Activated naive CD4-positive, alpha-beta T cell treated with anti-CD3 and anti-CD28 coated beads for 36 hours (primary cell): ENCODE measurements around the gene MEX3B. TPM values are rescaled to one million over a fixed set of nuclear protein-coding genes. Genes with fewer than 3 reads are reported as not detected.

Experiments
- CTCF ChIA-PET: fragments of 350-600 bp; sonication (Branson Sonifier 250); formaldehyde crosslinking; loops from one replicate; lab custom pipeline; 2021; ENCODE audit warnings: antibody characterized with exemption; lab: Charles Lee
- DNase-seq: peaks from one replicate; pipeline ENCODE4 v3.0.0-alpha.2; 2020
- H3K27ac Mint-ChIP-seq: one replicate; pipeline ENCODE4 v1.8.0; 2021; ENCODE audit warnings: mild to moderate bottlenecking, mixed read lengths
- H3K27me3 Mint-ChIP-seq: one replicate; pipeline ENCODE4 v1.8.0; 2021; ENCODE audit warnings: low read depth, mixed read lengths
- H3K36me3 Mint-ChIP-seq: one replicate; pipeline ENCODE4 v1.8.0; 2021; ENCODE audit warnings: low read depth, mixed read lengths
- H3K4me1 Mint-ChIP-seq: one replicate; pipeline ENCODE4 v1.8.0; 2021; ENCODE audit warnings: low read depth, mixed read lengths
- H3K4me3 Mint-ChIP-seq: one replicate; pipeline ENCODE4 v1.8.0; 2021; ENCODE audit warnings: mild to moderate bottlenecking, moderate library complexity, mixed read lengths
- H3K9me3 Mint-ChIP-seq: one replicate; pipeline ENCODE4 v1.8.0; 2021; ENCODE audit warnings: mixed read lengths
- intact Hi-C: fragments of 100-400 bp; cut with micrococcal nuclease; formaldehyde crosslinking; loops from one replicate; pipeline ENCODE4 v1.15.1; 2023
- total RNA-seq, 2 experiments: library from RNA; stranded (reverse); gene quantifications; one replicate each; pipeline ENCODE4 v1.2.3, GENCODE V29; 2021

MEX3B gene
- total RNA-seq: under 1 TPM; 0.57 to 0.84 TPM

GRCh38 chr15:82045892-82046665 is at the start of gene MEX3B:
TSS of gene MEX3B (minus strand) at chr15:82046018. CDS start at chr15:82045705, 313 bp downstream.
- no peaks in the 10 kb centered on the region for H3K9me3 Mint-ChIP-seq
- CTCF ChIA-PET: interaction anchor here (0.6 kb wide), 1 partner anchor 1070 kb away, joined by 3 read pairs; no protein-coding TSS in a partner anchor
- intact Hi-C loops: loop anchor here (2.0 to 10.0 kb wide), 6 partner anchors 219 to 1351 kb away; partner anchors contain the start of genes ABHD17C, BTBD1, EFL1 and MESD

GRCh38 chr15:82093774-82094211 is 48.0 kb upstream of the MEX3B start:
- intact Hi-C loops: no loop called here
- Mint-ChIP-seq H3K27ac (no peak overlapping the region), H3K27me3 (no peaks in the 10 kb centered on the region), H3K36me3 (no peaks in the 10 kb centered on the region), H3K4me3 (no peak overlapping the region), H3K4me1 (no peaks in the 10 kb centered on the region), H3K9me3 (no peaks in the 10 kb centered on the region)
- DNase-seq: no peak
- CTCF ChIA-PET: no interaction called here

More at GRCh38 chr15:82045892-82046665, at the start of gene MEX3B:
- Mint-ChIP-seq H3K36me3 (no peaks in the 10 kb centered on the region), H3K4me3 (peak within 1 kb of the TSS; percentile 84), H3K27me3 (peaks cover 23% of the 10 kb centered on the region), H3K4me1 (peaks cover 10% of the 10 kb centered on the region), H3K27ac (peak within 1 kb of the TSS; percentile 74)
- peak; percentile 97 for DNase-seq

DNA sequence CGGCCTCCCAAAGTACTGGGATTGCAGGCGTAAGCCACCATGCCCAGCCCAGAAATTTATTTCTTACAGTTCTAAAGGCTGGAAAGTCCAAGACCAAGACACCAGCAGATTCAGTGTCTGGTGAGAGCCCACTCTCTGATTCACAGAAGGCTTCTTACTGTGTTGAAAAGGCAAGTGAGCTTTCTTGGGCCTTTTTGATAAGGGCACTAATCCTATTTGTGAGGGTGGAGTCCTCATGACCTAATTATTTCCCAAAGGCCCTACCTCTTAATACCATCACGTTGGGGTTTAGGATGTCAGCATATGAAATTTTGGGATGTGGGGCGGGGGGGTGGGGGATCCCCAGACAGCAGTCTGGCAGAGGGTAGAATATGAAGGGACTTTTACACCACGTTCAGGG is 47.5 kb upstream of the MEX3B start:
- no peak for DNase-seq
- Mint-ChIP-seq H3K27me3 (no peaks in the 10 kb centered on the region), H3K9me3 (no peaks in the 10 kb centered on the region), H3K27ac (no peak overlapping the region), H3K36me3 (no peaks in the 10 kb centered on the region), H3K4me3 (no peak overlapping the region), H3K4me1 (no peaks in the 10 kb centered on the region)
- intact Hi-C loops: no loop called here
- CTCF ChIA-PET: no interaction called here

DNA sequence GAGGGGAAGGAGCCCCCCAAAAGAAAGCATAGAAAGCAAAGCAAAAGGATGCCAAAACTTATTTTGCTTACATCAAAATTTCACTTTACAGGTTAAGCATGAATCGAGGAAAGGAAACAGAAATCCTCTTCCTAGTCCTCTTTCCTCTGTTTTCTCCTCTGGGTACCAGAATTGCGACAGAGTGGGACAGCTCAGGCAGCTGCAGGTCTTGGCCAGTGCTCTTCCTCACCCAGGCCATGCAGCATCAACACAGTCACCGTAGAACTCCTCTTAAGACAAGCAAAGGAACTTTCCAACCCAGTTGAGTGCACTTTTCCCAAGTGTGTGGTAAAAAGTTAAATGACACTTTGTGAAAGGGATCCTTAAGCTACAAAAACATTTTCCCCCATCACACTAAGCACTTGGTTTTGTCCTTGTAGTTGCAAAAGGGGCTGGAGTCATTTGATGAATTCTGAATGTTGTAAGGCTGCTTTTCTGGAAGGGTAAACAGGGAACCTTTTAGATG is 45.9 kb upstream of the MEX3B start:
- no peaks in the 10 kb centered on the region for H3K4me1 Mint-ChIP-seq
- intact Hi-C loops: no loop called here
- H3K4me3 Mint-ChIP-seq: no peak overlapping the region
- H3K27me3 Mint-ChIP-seq: peaks cover 2% of the 10 kb centered on the region
- H3K9me3 Mint-ChIP-seq: no peaks in the 10 kb centered on the region
- no peak overlapping the region for H3K27ac Mint-ChIP-seq
- no peaks in the 10 kb centered on the region for H3K36me3 Mint-ChIP-seq
- DNase-seq: no peak
- CTCF ChIA-PET: no interaction called here

DNA sequence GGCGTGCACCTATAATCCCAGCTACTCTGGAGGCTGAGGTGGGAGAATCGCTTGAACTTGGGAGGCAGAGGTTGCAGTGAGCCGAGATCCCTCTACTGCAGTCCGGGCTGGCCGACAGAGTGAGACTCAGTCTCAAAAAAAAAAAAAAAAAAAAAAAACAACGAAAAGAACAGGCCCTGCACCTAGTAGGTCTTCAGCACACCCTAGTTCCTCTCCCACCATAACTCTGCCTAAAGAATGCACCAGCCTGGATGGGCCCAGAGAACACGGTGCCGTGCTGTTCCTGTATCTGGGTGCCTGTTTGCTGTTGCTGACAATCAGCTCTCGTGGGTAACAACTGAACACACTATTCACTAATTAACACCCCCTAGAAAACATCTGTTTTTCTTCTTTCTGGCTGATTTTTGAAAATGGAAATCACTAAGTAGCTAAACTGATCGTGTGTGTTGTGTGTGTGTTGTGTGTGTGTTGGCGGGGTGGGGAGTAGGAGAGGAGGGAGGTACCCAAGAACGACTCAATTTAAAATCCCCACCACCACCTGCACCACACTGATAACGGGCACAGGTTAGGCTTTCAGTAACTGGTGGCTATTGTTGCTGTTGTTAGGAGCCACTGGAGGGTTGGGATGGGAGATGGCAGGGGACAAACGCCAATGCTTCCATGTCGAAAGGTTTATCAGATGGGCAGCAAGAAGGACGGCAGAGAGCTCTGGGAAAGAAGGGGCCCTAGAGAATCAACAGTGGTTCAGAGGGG is 40.6 kb upstream of the MEX3B start:
- Mint-ChIP-seq H3K9me3 (no peaks in the 10 kb centered on the region), H3K27ac (no peak overlapping the region), H3K27me3 (peaks cover 5% of the 10 kb centered on the region), H3K36me3 (no peaks in the 10 kb centered on the region), H3K4me1 (no peaks in the 10 kb centered on the region), H3K4me3 (no peak overlapping the region)
- intact Hi-C loops: no loop called here
- CTCF ChIA-PET: no interaction called here
- DNase-seq: no peak

GRCh38 chr15:82081914-82082762 is 36.3 kb upstream of the MEX3B start:
- Mint-ChIP-seq H3K4me3 (no peak overlapping the region), H3K27me3 (peaks cover 13% of the 10 kb centered on the region), H3K36me3 (no peaks in the 10 kb centered on the region), H3K27ac (no peak overlapping the region), H3K9me3 (no peaks in the 10 kb centered on the region), H3K4me1 (no peaks in the 10 kb centered on the region)
- DNase-seq: no peak
- intact Hi-C loops: no loop called here
- CTCF ChIA-PET: no interaction called here

DNA sequence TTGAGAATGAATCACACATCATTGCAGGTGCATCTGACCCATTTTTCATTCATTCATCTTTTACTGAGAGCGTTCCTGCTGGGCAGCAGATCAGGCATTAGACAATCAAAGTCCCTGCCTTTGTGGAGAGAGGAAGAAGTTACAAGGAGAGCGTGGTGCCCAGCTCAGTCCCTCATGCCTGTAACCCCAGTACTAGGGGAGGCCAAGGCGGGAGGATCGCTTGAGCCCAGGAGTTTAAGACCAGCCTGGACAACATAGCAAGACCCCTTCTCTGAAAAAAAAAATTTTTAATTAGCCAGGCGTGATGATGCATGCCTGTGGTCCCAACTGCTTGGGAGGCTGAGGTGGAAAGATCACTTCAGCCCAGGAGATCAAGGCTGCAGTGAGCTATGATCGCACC is 35.0 kb upstream of the MEX3B start:
- intact Hi-C loops: no loop called here
- no peak for DNase-seq
- no peak overlapping the region for H3K27ac Mint-ChIP-seq

DNA sequence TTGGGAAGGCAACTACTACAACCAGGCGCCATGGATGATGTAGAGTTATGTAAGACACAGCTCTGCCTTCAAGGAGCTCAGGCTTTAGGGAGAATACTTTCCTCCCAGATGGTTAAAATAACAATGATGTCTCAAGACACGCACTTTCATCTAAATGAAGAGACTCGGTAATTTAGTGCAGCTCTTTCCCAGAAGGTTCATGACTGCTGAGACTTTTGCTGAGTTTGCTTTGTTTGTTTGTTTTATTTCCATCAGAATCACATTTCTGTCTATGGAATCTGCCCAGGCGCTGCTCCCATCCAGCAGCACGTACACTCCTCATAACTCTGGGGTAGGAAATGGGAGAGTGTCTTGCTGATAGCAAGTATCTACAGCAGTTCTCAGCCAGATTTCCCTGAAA is 33.9 kb upstream of the MEX3B start:
- Mint-ChIP-seq H3K4me1 (no peaks in the 10 kb centered on the region), H3K27me3 (peaks cover 13% of the 10 kb centered on the region), H3K27ac (no peak overlapping the region), H3K4me3 (no peak overlapping the region), H3K36me3 (no peaks in the 10 kb centered on the region), H3K9me3 (no peaks in the 10 kb centered on the region)
- CTCF ChIA-PET: no interaction called here
- DNase-seq: no peak
- intact Hi-C loops: no loop called here

More for the DNA sequence above, 35.0 kb upstream of the MEX3B start:
- Mint-ChIP-seq H3K9me3 (no peaks in the 10 kb centered on the region), H3K4me3 (no peak overlapping the region), H3K4me1 (no peaks in the 10 kb centered on the region), H3K27me3 (peaks cover 12% of the 10 kb centered on the region), H3K36me3 (no peaks in the 10 kb centered on the region)
- CTCF ChIA-PET: no interaction called here

GRCh38 chr15:82074610-82075009 is 28.8 kb upstream of the MEX3B start:
- no peaks in the 10 kb centered on the region for H3K36me3 Mint-ChIP-seq
- CTCF ChIA-PET: interaction anchor here (0.7 kb wide), 1 partner anchor 433 kb away, joined by 3 read pairs; no protein-coding TSS in a partner anchor
- H3K9me3 Mint-ChIP-seq: no peaks in the 10 kb centered on the region
- no peak for DNase-seq
- no peaks in the 10 kb centered on the region for H3K4me1 Mint-ChIP-seq
- H3K27ac Mint-ChIP-seq: no peak overlapping the region
- intact Hi-C loops: no loop called here
- H3K27me3 Mint-ChIP-seq: peaks cover 10% of the 10 kb centered on the region
- no peak overlapping the region for H3K4me3 Mint-ChIP-seq

DNA sequence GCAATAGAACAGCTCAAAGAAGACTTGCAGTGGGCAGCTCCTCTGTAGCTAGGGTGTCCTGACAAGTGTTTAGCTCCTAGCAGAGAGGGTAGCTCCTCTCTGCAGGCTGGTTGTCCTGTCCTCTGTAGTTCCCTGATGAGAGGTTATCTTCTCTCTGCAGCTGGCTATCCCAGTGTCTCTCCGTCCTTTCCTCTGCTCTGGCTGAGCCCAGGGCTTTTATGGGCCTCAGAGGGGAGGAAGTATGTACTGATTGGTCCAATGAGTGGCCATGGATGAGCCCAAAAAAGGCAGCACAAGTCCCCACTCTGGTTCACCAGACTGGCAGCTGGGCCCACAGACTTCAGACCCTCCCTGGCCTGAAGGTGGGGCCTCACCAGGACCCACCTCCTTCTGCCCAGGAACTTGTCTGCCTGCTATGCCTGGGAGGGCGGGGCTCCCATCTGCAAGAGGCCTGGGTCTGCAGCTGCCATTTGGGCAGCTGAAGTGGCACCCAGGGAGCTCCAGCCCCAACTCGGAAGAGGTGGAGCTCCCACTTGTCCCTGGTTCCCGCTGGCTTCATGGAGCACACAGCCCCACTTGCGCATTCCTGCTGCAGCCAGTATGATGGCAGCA is 27.2 kb upstream of the MEX3B start:
- Mint-ChIP-seq H3K27ac (no peak overlapping the region), H3K4me1 (no peaks in the 10 kb centered on the region), H3K36me3 (no peaks in the 10 kb centered on the region), H3K4me3 (no peak overlapping the region), H3K9me3 (no peaks in the 10 kb centered on the region), H3K27me3 (peaks cover 9% of the 10 kb centered on the region)
- CTCF ChIA-PET: no interaction called here
- no peak for DNase-seq
- intact Hi-C loops: no loop called here

GRCh38 chr15:82066455-82066854 is 20.6 kb upstream of the MEX3B start:
- no peaks in the 10 kb centered on the region for H3K9me3 Mint-ChIP-seq
- H3K27me3 Mint-ChIP-seq: peaks cover 29% of the 10 kb centered on the region
- H3K36me3 Mint-ChIP-seq: no peaks in the 10 kb centered on the region
- CTCF ChIA-PET: interaction anchor here (0.6 to 0.7 kb wide), 2 partner anchors 42 to 638 kb away, joined by 3 to 4 read pairs; no protein-coding TSS in a partner anchor
- no peak for DNase-seq
- intact Hi-C loops: no loop called here
- peaks cover 3% of the 10 kb centered on the region for H3K4me1 Mint-ChIP-seq
- no peak overlapping the region for H3K27ac Mint-ChIP-seq
- H3K4me3 Mint-ChIP-seq: no peak overlapping the region
